Mesodermal cell (in vitro differentiated cells): ENCODE measurements around the gene ATP6V1D.
"Not testable (repeated sequence)": the region's sequence is repeated elsewhere in the genome, so short reads cannot be mapped to it uniquely, and the experiment has no call there.

Experiments
- H3K27ac ChIP-seq: 2 replicates; pipeline ENCODE4 v1.7.0; 2013; ENCODE audit warnings: mild to moderate bottlenecking, low read depth, low read length, moderate library complexity; ENCODE audit not compliant: severe bottlenecking
- H3K36me3 ChIP-seq: 2 replicates; pipeline ENCODE4 v1.7.1; 2013; ENCODE audit warnings: mild to moderate bottlenecking, low read length, moderate library complexity; ENCODE audit not compliant: control insufficient read depth, insufficient read depth
- H3K4me1 ChIP-seq: one replicate; pipeline ENCODE4 v1.7.1; 2013; ENCODE audit warnings: mild to moderate bottlenecking, low read length; ENCODE audit not compliant: insufficient read depth, control insufficient read depth, poor library complexity, severe bottlenecking
- H3K4me3 ChIP-seq: 2 replicates; pipeline ENCODE4 v1.7.0; 2013; ENCODE audit warnings: low read length, control low read depth, mild to moderate bottlenecking; ENCODE audit not compliant: insufficient read depth, poor library complexity, severe bottlenecking; ENCODE audit errors: extremely low read depth
- H3K9me3 ChIP-seq: 2 replicates; pipeline ENCODE4 v1.7.1; 2013; ENCODE audit warnings: mild to moderate bottlenecking, low read length, moderate library complexity; ENCODE audit not compliant: control insufficient read depth
- WGBS, 2 experiments: methylation state at CpG; one replicate each; pipeline ENCODE4 v1.1.5; 2013; ENCODE audit warnings: missing lambda C conversion rate in 2 of 2; ENCODE audit not compliant: insufficient coverage in 2 of 2; 5-methylcytosine and 5-hydroxymethylcytosine counted together

Gene ATP6V1D

GRCh38 chr14:67370830-67371229 lies 11.2 kb upstream of the ATP6V1D start:
- H3K27ac ChIP-seq = no peak overlapping the region
- 84 to 100% methylated on average over 2 to 4 of the region's 5 CpGs for WGBS, 2 experiments
- H3K36me3 ChIP-seq = peaks cover 77% of the 10 kb centered on the region
- H3K4me3 ChIP-seq = no peak overlapping the region
- H3K4me1 ChIP-seq = no peaks in the 10 kb centered on the region
- H3K9me3 ChIP-seq = no peaks in the 10 kb centered on the region

GRCh38 chr14:67365476-67365875 lies 5.9 kb upstream of the ATP6V1D start:
- Histone ChIP-seq H3K9me3 (no peaks in the 10 kb centered on the region), H3K27ac (no peak overlapping the region), H3K4me1 (peaks cover 4% of the 10 kb centered on the region), H3K4me3 (no peak overlapping the region), H3K36me3 (peaks cover 70% of the 10 kb centered on the region)
- WGBS, 2 experiments = 100% methylated on average over 1 of the region's 4 CpGs; no CpG with 5 or more reads in 1 of the 2 experiments

GRCh38 chr14:67360470-67361206 lies 1.0 kb upstream of the ATP6V1D start:
- Histone ChIP-seq H3K9me3 (no peaks in the 10 kb centered on the region), H3K36me3 (peaks cover 32% of the 10 kb centered on the region), H3K4me3 (peak overlapping the region; percentile 82), H3K27ac (peak overlapping the region; percentile 99), H3K4me1 (peaks cover 10% of the 10 kb centered on the region)
- 0% methylated on average over 19 to 23 of the region's 34 CpGs for WGBS, 2 experiments

- Histone ChIP-seq H3K27ac (peak overlapping the region; percentile 99), H3K4me1 (peaks cover 10% of the 10 kb centered on the region), H3K9me3 (no peaks in the 10 kb centered on the region), H3K36me3 (peaks cover 19% of the 10 kb centered on the region), H3K4me3 (peak overlapping the region; percentile 82)
- WGBS, 2 experiments = 0 to 1% methylated on average over 29 to 31 of the region's 38 CpGs
Measured at GRCh38 chr14:67358924-67359774, 455 bp downstream of the ATP6V1D start.

GRCh38 chr14:67357969-67358354 lies 1.6 kb downstream of the ATP6V1D start:
- H3K4me1 ChIP-seq = peaks cover 10% of the 10 kb centered on the region
- peak overlapping the region; percentile 82 for H3K4me3 ChIP-seq
- peak overlapping the region; percentile 39 for H3K27ac ChIP-seq
- H3K36me3 ChIP-seq = peaks cover 19% of the 10 kb centered on the region
- no peaks in the 10 kb centered on the region for H3K9me3 ChIP-seq
- WGBS, 2 experiments = 52 to 67% methylated on average over 3 to 7 of the region's 9 CpGs

- H3K27ac ChIP-seq = peak overlapping the region; percentile 39
- H3K4me1 ChIP-seq = peaks cover 10% of the 10 kb centered on the region
- H3K4me3 ChIP-seq = peak overlapping the region; percentile 82
- no peaks in the 10 kb centered on the region for H3K9me3 ChIP-seq
- H3K36me3 ChIP-seq = peaks cover 19% of the 10 kb centered on the region
- 64 to 67% methylated on average over 1 to 3 of the region's 4 CpGs for WGBS, 2 experiments
Measured at GRCh38 chr14:67357186-67357968, 2.2 kb downstream of the ATP6V1D start.

- Histone ChIP-seq H3K9me3 (no peaks in the 10 kb centered on the region), H3K36me3 (peaks cover 63% of the 10 kb centered on the region), H3K4me1 (no peaks in the 10 kb centered on the region), H3K4me3 (no peak overlapping the region), H3K27ac (no peak overlapping the region)
- 100% methylated on average over 5 of the region's 5 CpGs for WGBS, 2 experiments
Measured at GRCh38 chr14:67352055-67352454, 7.5 kb downstream of the ATP6V1D start.

GRCh38 chr14:67345583-67345982 lies 14.0 kb downstream of the ATP6V1D start:
- H3K36me3 ChIP-seq = peaks cover 81% of the 10 kb centered on the region

GRCh38 chr14:67343601-67344230 lies 15.9 kb downstream of the ATP6V1D start:
- Histone ChIP-seq H3K27ac (no peak overlapping the region), H3K36me3 (peaks cover 76% of the 10 kb centered on the region), H3K4me3 (no peak overlapping the region), H3K9me3 (no peaks in the 10 kb centered on the region), H3K4me1 (no peaks in the 10 kb centered on the region)
- WGBS, 2 experiments = 98 to 100% methylated on average over 4 of the region's 4 CpGs

More at GRCh38 chr14:67345583-67345982, 14.0 kb downstream of the ATP6V1D start:
- Histone ChIP-seq H3K9me3 (no peaks in the 10 kb centered on the region), H3K27ac (no peak overlapping the region), H3K4me3 (no peak overlapping the region), H3K4me1 (no peaks in the 10 kb centered on the region)

GRCh38 chr14:67341231-67341630 lies 18.4 kb downstream of the ATP6V1D start:
- 97 to 98% methylated on average over 11 to 12 of the region's 31 CpGs for WGBS, 2 experiments
- not testable (repeated sequence) for H3K4me3 ChIP-seq, H3K4me1 ChIP-seq, H3K9me3 ChIP-seq, H3K27ac ChIP-seq
- peaks cover 75% of the 10 kb centered on the region for H3K36me3 ChIP-seq
